ENCODE measurements around the gene APBA2. TPM values are rescaled to one million over a fixed set of nuclear protein-coding genes. Genes with fewer than 3 reads are reported as not detected.
A peak's percentile ranks its signal among the peaks of the same experiment; 100 is the strongest.

Gene APBA2
- total RNA-seq, 1 donor from 2014 or later, result 26.4 TPM

DNA sequence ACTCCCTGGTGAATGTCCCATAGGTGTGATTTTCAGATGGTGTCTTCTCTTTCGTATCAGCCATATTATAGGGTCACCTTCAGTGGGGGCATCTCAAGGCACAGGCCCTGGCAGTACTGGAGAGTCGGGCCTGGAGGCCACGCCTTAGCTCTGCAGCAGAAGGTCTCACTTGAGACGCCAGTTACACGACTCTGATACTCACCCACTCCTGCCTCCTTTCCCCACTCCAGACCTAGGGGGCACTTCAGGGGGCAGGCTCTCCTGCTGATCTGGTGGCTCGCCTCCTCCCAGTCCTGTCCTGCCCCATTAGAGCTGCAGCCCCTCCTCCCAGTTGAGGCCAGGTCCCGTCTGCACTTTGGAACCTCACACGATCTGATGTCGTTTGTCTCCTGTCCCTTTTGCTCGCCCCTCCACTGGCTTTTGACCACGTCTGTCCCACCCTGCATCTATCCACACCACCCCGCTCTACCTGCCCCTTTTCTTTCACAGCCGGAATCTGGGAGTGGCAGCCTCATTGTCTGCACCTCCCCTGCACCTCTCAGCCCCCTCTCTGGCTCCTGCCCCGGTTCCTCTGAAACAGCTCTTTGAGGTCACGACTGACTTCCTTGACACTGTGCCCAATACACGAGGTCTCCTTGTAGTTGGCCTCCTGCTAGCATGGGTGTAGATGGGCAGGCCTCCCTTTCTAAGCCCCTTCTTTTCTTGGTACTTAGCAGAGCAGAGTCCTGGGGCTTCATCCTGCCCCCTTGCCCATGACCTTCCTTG lies 201.9 kb downstream of the APBA2 start:
- no peaks in the 10 kb centered on the region for H3K27me3 Mint-ChIP-seq (ENCODE audit: low read depth)
- H3K9me3 Mint-ChIP-seq (ENCODE audit: low read depth), result peaks cover 8% of the 10 kb centered on the region
- no peak overlapping the region for H3K27ac Mint-ChIP-seq (ENCODE audit: unreplicated experiment)
- peak; percentile 14 for DNase-seq (ENCODE audit: low spot score)
- peaks cover 3% of the 10 kb centered on the region for H3K36me3 Mint-ChIP-seq (ENCODE audit: low read depth)
- no peak overlapping the region for H3K4me3 Mint-ChIP-seq (ENCODE audit: unreplicated experiment)
- H3K4me1 Mint-ChIP-seq (ENCODE audit: low read depth), result no peaks in the 10 kb centered on the region
- TF ChIP-seq, protein P1, sequence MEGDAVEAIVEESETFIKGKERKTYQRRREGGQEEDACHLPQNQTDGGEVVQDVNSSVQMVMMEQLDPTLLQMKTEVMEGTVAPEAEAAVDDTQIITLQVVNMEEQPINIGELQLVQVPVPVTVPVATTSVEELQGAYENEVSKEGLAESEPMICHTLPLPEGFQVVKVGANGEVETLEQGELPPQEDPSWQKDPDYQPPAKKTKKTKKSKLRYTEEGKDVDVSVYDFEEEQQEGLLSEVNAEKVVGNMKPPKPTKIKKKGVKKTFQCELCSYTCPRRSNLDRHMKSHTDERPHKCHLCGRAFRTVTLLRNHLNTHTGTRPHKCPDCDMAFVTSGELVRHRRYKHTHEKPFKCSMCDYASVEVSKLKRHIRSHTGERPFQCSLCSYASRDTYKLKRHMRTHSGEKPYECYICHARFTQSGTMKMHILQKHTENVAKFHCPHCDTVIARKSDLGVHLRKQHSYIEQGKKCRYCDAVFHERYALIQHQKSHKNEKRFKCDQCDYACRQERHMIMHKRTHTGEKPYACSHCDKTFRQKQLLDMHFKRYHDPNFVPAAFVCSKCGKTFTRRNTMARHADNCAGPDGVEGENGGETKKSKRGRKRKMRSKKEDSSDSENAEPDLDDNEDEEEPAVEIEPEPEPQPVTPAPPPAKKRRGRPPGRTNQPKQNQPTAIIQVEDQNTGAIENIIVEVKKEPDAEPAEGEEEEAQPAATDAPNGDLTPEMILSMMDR (IDR thresholded peaks at IDR 0.05), result no peak

DNA sequence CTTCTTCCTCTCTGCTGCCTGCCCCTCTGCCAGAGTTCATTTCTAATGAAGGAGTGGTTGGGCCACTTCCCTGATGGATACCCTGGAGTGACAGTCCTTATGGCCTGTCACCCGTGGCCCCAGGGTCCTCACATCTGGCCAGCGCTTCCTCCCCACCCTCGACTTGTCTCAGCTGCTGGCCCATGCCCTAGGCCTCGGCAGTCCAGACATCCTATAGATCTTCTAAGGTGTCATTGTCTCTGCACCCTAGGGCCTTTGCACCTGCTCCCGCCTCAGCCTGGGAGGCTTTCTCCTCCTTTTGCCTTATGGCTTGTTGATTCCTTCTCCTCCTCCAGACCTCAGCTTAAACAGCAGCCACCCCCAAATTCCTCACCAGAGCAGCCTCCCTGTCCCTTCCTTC lies 202.9 kb downstream of the APBA2 start:
- Mint-ChIP-seq H3K4me1 (ENCODE audit: low read depth) (no peaks in the 10 kb centered on the region), H3K27me3 (ENCODE audit: low read depth) (no peaks in the 10 kb centered on the region), H3K4me3 (ENCODE audit: unreplicated experiment) (no peak overlapping the region), H3K27ac (ENCODE audit: unreplicated experiment) (no peak overlapping the region), H3K9me3 (ENCODE audit: low read depth) (peaks cover 8% of the 10 kb centered on the region), H3K36me3 (ENCODE audit: low read depth) (peaks cover 3% of the 10 kb centered on the region)
- DNase-seq (ENCODE audit: low spot score), result peak; percentile 60
- TF ChIP-seq, protein P1 (IDR thresholded peaks at IDR 0.05), result no peak

DNA sequence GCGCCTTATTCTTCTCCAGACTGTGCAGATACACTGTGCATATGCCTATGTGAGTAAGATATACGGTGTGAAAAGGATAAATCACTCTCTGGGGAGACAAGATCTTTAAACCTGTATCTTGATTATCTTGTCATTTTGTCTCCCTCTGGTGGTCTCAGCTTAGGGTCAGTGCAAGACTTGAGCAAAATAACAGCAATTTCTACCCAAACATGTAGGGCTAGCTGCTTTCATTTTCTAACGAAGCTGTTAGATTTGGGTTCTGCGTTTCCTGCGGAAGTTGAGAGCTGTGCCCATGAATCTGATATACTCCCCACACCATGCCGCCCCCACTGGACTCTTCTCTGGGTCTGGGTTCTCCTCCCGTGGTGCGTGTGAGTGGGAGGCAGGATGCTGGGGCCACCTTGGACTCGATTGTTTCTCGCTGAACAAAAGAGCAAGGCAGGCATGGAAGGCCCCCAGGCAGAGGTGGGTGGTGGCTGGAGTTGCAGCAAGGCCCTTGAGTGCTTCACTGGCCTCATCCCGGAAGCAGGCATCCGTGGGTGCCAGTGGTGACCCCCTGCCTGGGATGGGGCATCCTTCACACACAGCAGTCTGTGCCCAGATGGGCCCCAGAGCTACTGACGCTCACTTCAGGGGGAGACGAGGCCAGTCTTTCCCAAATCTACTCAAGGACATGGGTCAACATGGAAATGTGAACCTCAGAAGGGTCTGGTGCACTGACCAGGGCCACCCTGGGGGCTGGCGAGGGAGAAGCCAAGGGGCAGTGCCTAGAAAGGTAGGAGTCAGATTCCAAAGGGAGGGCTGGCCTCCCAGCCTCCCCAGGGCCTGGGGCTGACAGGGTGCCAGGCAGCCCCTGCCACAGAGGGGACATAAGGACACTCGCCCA lies 204.2 kb downstream of the APBA2 start:
- TF ChIP-seq, protein P1 (IDR thresholded peaks at IDR 0.05), result peak; percentile 73
- peaks cover 3% of the 10 kb centered on the region for H3K9me3 Mint-ChIP-seq (ENCODE audit: low read depth)
- peak; percentile 72 for DNase-seq (ENCODE audit: low spot score)
- H3K27ac Mint-ChIP-seq (ENCODE audit: unreplicated experiment), result no peak overlapping the region
- H3K4me3 Mint-ChIP-seq (ENCODE audit: unreplicated experiment), result no peak overlapping the region
- no peaks in the 10 kb centered on the region for H3K4me1 Mint-ChIP-seq (ENCODE audit: low read depth)
- H3K36me3 Mint-ChIP-seq (ENCODE audit: low read depth), result no peaks in the 10 kb centered on the region
- H3K27me3 Mint-ChIP-seq (ENCODE audit: low read depth), result no peaks in the 10 kb centered on the region

DNA sequence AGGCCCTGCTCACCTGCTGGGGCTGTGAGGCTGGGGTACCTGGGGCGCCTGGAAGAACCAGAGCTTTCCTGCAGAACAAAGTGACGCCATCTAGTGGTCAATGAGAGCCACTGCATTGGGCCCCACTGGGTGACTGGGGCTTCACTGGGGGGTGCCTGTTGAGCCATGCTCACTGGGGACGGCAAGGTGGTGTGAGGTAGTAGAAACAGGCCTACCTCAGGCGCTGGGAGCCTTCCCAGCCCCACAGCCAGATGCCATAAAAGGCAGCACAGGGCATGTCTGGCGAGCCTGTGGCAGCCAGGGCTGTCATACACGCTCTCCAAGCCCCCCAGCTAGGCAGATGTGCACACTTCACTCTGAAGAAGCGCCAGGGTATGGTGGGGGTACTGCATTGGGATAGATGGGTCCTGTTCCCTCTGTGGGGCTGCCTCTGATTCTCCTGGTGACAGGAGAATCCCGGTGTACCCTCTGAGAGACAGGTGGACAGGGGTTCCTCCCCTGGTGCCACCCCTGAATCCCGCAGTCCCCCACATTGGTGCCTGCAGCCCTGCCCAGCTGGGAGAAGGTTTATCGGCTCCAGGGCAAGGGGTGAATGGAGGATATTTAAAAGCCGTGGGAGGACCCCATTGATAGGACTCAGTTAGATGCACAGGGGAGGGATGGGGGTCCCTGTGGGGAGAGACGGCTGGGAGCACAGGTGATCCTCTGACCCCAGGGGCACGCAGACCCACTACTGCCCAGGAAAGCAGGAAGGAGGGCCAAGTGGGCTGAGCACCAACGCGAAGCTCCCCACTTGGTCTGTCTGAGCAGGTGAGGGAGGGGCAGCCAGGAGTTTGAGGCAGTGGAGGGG lies 205.1 kb downstream of the APBA2 start:
- H3K4me3 Mint-ChIP-seq (ENCODE audit: unreplicated experiment), result no peak overlapping the region
- DNase-seq (ENCODE audit: low spot score), result peak; percentile 77
- TF ChIP-seq, protein P1 (IDR thresholded peaks at IDR 0.05), result peak; percentile 92

More for the DNA sequence above, 205.1 kb downstream of the APBA2 start:
- no peaks in the 10 kb centered on the region for H3K4me1 Mint-ChIP-seq (ENCODE audit: low read depth)
- no peaks in the 10 kb centered on the region for H3K27me3 Mint-ChIP-seq (ENCODE audit: low read depth)
- no peak overlapping the region for H3K27ac Mint-ChIP-seq (ENCODE audit: unreplicated experiment)
- H3K36me3 Mint-ChIP-seq (ENCODE audit: low read depth), result no peaks in the 10 kb centered on the region
- H3K9me3 Mint-ChIP-seq (ENCODE audit: low read depth), result no peaks in the 10 kb centered on the region

Data from chondrocyte (in vitro differentiated cells).